Bronchial epithelial cell (primary cell): ENCODE measurements around the gene RBBP4. TPM values are rescaled to one million over a fixed set of nuclear protein-coding genes. Genes with fewer than 3 reads are reported as not detected.
A peak's percentile ranks its signal among the peaks of the same experiment; 100 is the strongest.
"Not testable (repeated sequence)": the region's sequence is repeated elsewhere in the genome, so short reads cannot be mapped to it uniquely, and the experiment has no call there.

Source experiments
- DNase-seq: peaks from one replicate; pipeline ENCODE4 v3.0.0-alpha.2; 2010; ENCODE audit warnings: low read depth
- FAIRE-seq: peaks from 2 replicates; lab custom pipeline; 2011; peaks lifted over from hg19 to GRCh38; lab: Jason Lieb, UNC
- H3K27me3 ChIP-seq: 2 replicates; pipeline ENCODE4 v1.5.1; 2011; ENCODE audit warnings: low read length; ENCODE audit not compliant: control insufficient read depth, insufficient read depth
- H3K36me3 ChIP-seq: 2 replicates; pipeline ENCODE4 v1.5.1; 2011; ENCODE audit warnings: low read length; ENCODE audit not compliant: control insufficient read depth, insufficient read depth
- H3K4me3 ChIP-seq: 2 replicates; pipeline ENCODE4 v1.5.1; 2011; ENCODE audit warnings: mild to moderate bottlenecking, low read depth, low read length, control low read depth
- total RNA-seq: library from RNA; depleted of rRNA; stranded (reverse); fragments of >200 nt; gene quantifications from 2 replicates; pipeline ENCODE4 v1.2.1, GENCODE V29; 2014
- TF ChIP-seq, protein P1 (sequence below): IDR thresholded peaks from 2 replicates; pipeline ENCODE4 v1.5.1; 2011; ENCODE audit warnings: mild to moderate bottlenecking, moderate library complexity, low read length, control low read depth, inconsistent platforms; ENCODE audit not compliant: insufficient read depth, severe bottlenecking

Gene RBBP4
- total RNA-seq, 1 donor from 2014 or later: 93.7 TPM

DNA sequence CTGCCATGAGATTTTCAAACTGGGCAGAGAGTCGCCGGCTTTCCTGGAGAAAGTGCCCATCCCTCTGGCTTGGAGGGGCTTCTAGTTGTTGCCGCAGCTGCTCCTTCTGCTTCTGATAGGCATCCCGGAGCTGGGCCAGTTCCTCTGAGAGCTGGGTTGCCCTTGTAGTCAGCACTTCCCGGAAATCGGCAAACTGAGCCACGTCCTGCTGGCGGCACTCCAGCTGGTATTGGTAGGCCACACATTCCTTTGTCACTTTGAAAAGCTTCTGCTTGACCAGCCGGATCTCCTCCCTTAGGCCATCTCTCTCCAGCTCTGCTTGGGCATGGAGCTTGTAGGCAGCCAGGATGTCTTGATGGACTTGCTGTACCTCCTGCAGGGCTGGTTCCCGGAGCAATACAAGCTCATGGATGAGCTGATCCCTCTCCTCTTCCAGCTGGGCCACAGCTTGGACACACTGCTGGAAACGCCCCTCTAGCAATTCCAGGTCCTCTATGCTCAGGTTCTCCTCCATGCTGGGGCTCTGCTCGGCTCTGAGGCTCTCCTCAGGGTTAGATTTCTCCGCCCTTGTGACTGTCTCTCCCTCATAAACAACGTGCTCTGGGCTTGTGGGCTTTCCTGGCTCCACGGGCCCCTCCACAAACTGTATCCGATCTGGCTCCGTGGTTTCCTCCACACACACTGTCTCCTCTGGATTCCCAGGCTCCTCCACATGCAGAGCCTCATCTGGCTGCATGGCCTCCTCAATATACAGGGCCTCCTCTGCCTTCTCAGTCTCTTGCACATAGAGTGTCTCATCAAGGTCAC, 44.3 kb downstream of the RBBP4 start:
- FAIRE-seq: no peak
- Histone ChIP-seq H3K4me3 (no peak overlapping the region), H3K27me3 (no peaks in the 10 kb centered on the region), H3K36me3 (peaks cover 4% of the 10 kb centered on the region)
- DNase-seq: no peak
- TF ChIP-seq, protein P1, sequence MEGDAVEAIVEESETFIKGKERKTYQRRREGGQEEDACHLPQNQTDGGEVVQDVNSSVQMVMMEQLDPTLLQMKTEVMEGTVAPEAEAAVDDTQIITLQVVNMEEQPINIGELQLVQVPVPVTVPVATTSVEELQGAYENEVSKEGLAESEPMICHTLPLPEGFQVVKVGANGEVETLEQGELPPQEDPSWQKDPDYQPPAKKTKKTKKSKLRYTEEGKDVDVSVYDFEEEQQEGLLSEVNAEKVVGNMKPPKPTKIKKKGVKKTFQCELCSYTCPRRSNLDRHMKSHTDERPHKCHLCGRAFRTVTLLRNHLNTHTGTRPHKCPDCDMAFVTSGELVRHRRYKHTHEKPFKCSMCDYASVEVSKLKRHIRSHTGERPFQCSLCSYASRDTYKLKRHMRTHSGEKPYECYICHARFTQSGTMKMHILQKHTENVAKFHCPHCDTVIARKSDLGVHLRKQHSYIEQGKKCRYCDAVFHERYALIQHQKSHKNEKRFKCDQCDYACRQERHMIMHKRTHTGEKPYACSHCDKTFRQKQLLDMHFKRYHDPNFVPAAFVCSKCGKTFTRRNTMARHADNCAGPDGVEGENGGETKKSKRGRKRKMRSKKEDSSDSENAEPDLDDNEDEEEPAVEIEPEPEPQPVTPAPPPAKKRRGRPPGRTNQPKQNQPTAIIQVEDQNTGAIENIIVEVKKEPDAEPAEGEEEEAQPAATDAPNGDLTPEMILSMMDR: no peak

DNA sequence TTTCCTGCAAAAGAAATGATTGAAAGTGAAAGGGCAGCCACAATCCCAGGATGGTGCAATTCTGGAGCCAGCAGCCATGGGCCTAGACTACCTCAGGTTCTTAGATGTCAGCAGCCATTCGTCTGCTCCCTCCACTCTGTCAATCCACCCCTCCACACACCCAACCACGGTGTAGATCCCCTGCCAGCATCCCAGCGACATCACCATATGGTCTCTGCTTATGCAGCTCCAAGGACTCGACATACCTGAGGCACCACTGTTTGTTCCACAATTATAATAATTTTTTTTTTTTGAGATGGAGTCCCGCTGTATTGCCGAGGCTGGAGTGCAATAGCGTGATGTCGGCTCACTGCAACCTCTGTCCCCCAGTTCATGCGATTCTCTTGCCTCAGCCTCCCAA, 45.0 kb downstream of the RBBP4 start:
- DNase-seq: no peak
- FAIRE-seq: no peak
- H3K4me3 ChIP-seq: no peak overlapping the region
- no peaks in the 10 kb centered on the region for H3K27me3 ChIP-seq
- peaks cover 4% of the 10 kb centered on the region for H3K36me3 ChIP-seq
- TF ChIP-seq, protein P1: no peak

DNA sequence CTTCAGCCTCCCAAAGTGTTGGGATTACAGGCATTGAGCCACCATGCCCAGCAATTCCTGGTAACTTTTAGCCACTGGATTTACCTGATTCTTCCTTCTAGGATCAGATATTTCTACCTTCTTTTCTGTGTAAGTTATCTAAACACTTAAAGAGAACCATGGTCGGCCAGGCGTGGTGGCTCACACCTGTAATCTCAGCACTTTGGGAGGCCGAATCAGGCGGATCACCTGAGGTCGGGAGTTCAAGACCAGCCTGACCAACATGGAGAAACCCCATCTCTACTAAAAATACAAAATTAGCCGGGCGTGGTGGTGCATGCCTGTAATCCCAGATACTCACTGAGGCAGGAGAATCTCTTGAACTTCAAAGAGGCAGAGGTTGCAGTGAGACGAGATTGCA, 46.0 kb downstream of the RBBP4 start:
- not testable (repeated sequence) for FAIRE-seq, H3K27me3 ChIP-seq, H3K4me3 ChIP-seq, DNase-seq, H3K36me3 ChIP-seq

DNA sequence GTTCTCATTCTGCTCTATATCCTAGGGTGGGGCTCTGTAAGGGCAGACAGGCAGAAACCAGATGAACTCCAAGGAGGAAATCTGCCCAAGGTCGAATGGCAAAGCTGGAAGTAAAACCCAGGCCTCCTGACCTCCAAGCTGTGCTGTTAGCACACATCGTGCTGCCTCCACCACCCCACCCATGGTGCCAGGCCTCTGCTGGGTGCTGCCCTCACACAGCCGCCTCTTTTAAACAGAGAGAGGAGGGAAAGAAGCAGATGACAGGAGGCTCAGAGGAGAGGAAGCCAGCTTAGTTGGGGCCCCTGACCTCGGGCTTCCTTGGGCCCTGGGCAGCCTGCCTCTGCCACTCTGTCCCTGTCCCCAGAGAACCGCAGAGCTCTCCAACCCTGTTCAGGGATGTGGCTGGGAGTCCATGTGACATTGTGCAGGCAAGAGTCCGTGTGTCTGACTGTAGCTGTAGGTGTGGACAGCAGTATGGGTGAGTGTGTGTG, 50.5 kb downstream of the RBBP4 start:
- H3K27me3 ChIP-seq: no peaks in the 10 kb centered on the region
- H3K4me3 ChIP-seq: peak overlapping the region; percentile 61
- FAIRE-seq (no peak), DNase-seq (no peak)
- TF ChIP-seq, protein P1: no peak
- no peaks in the 10 kb centered on the region for H3K36me3 ChIP-seq

DNA sequence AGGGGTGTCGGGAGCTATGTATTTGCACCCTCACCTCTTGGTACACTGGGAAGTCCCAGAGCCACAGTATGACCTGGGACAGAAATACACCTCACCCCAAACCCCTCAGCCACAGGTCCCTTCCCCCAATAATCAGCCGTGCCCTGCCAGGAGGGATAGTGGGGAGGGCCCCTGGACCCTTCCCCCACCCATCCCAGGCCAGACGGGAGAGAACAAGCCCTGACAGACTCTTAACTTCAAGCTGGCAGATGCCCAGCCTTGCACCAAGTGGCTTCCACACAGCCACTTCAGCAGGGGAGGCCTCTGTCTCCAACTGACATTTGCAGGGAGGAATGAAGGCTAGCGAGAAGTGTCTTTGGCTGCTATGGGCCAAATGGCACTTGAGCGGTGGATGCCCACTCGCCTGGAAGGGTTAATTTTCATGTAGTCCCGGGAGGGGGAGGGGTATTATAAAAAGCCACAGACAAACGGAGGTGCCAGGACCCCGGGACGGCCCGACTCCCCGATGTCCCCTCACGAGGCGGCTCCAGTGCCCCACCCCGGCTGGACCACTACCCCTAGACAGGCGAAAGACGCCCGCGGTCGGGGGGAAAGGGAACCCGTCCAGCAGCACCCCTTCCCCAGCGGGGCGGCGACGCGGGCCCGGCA, 51.1 kb downstream of the RBBP4 start:
- DNase-seq: peak; percentile 42
- no peak for FAIRE-seq
- Histone ChIP-seq H3K27me3 (no peaks in the 10 kb centered on the region), H3K4me3 (peak overlapping the region; percentile 61), H3K36me3 (no peaks in the 10 kb centered on the region)
- TF ChIP-seq, protein P1: no peak
